GM12878 (cell line): ENCODE results near the gene TBL3.

Experiments used
- NRF1 ChIP-seq: conservative IDR thresholded peaks from 2 replicates; pipeline ENCODE4 v1.6.1; 2011; ENCODE audit warnings: mild to moderate bottlenecking, low read depth, low read length, improper control_type of control experiment
- RAD51 ChIP-seq: fragments of 450-650 bp; IDR thresholded peaks from 2 replicates; pipeline ENCODE4 v1.6.1; 2016; ENCODE audit warnings: moderate library complexity, mild to moderate bottlenecking, inconsistent platforms
- SRF ChIP-seq, 2 experiments: IDR thresholded peaks; 2 replicates each; pipeline ENCODE4 v1.6.1; 2011; ENCODE audit warnings: low read depth in 2 of 2, low read length in 2 of 2, mild to moderate bottlenecking in 1 of 2, moderate library complexity in 1 of 2
- TARDBP ChIP-seq: IDR thresholded peaks from 2 replicates; pipeline ENCODE4 v1.6.1; 2016; ENCODE audit warnings: borderline replicate concordance
- TF ChIP-seq, protein P1 (sequence below), 3 experiments: IDR thresholded peaks in 2 of 3; conservative IDR thresholded peaks in 1 of 3; 2 replicates each; pipeline ENCODE4 v1.5.1; 2011; ENCODE audit warnings: low read depth in 3 of 3, low read length in 3 of 3, mild to moderate bottlenecking in 3 of 3, control low read depth in 2 of 3, moderate library complexity in 2 of 3, inconsistent platforms in 1 of 3, mixed read lengths in 1 of 3; ENCODE audit not compliant: control insufficient read depth in 2 of 3, insufficient read depth in 1 of 3; ENCODE audit errors: extremely low read depth in 1 of 3
- TF ChIP-seq, protein P2 (sequence below): IDR thresholded peaks from 2 replicates; pipeline ENCODE4 v1.6.1; 2011; ENCODE audit warnings: mild to moderate bottlenecking, low read depth, low read length, moderate library complexity; ENCODE audit not compliant: insufficient replicate concordance

DNA sequence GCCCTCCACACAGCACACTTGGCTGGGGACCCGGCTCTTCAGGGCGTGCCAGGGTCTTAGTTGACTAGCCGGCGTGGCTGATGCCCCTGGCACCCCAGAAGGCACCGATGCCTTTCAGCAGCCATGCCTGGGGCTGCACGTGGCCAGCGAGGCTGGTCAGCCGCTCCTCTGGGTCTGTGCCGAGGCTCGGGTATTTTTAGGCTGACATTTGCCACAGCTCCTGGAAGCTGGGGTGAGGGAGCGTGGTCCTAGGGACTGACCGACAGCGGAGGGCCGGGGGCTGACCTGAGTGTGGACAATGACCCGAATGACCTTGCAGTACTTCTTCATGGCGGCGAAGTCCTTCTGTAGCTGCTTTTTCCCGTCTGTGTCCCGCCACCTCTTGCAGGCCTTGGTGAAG lies 21.3 kb upstream of the TBL3 start:
- TF ChIP-seq, protein P1, sequence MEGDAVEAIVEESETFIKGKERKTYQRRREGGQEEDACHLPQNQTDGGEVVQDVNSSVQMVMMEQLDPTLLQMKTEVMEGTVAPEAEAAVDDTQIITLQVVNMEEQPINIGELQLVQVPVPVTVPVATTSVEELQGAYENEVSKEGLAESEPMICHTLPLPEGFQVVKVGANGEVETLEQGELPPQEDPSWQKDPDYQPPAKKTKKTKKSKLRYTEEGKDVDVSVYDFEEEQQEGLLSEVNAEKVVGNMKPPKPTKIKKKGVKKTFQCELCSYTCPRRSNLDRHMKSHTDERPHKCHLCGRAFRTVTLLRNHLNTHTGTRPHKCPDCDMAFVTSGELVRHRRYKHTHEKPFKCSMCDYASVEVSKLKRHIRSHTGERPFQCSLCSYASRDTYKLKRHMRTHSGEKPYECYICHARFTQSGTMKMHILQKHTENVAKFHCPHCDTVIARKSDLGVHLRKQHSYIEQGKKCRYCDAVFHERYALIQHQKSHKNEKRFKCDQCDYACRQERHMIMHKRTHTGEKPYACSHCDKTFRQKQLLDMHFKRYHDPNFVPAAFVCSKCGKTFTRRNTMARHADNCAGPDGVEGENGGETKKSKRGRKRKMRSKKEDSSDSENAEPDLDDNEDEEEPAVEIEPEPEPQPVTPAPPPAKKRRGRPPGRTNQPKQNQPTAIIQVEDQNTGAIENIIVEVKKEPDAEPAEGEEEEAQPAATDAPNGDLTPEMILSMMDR (IDR thresholded peaks at IDR 0.05 in 2 of 3, conservative IDR thresholded peaks at IDR 0.05 in 1 of 3; ENCODE audit: control insufficient read depth in 2 of 3, extremely low read depth in 1 of 3, insufficient read depth in 1 of 3, low read depth in 3 of 3, low read length in 3 of 3): no peak
- TF ChIP-seq NRF1: no peak
- TF ChIP-seq SRF (IDR thresholded peaks at IDR 0.05; ENCODE audit: low read depth in 2 of 2, low read length in 2 of 2): no peak
- TF ChIP-seq RAD51: no peak
- TF ChIP-seq TARDBP: no peak
- TF ChIP-seq, protein P2, sequence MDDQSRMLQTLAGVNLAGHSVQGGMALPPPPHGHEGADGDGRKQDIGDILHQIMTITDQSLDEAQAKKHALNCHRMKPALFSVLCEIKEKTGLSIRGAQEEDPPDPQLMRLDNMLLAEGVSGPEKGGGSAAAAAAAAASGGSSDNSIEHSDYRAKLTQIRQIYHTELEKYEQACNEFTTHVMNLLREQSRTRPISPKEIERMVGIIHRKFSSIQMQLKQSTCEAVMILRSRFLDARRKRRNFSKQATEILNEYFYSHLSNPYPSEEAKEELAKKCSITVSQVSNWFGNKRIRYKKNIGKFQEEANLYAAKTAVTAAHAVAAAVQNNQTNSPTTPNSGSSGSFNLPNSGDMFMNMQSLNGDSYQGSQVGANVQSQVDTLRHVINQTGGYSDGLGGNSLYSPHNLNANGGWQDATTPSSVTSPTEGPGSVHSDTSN: no peak
